Subcutaneous adipose tissue (tissue), 4 donors: Measurements from ENCODE around the gene SERINC2. TPM values are rescaled to one million over a fixed set of nuclear protein-coding genes. Genes with fewer than 3 reads are reported as not detected.

Source experiments
- total RNA-seq, 4 donors: library from RNA; depleted of rRNA; stranded (reverse); fragments of >200 nt; gene quantifications; one replicate each; pipeline ENCODE4 v1.1.0, GENCODE V29; 2016
- TF ChIP-seq, protein P1 (sequence below): fragments of 450-650 bp; IDR thresholded peaks from one replicate; pipeline ENCODE4 v1.5.1; 2016; ENCODE audit warnings: low read depth, mild to moderate bottlenecking, control low read depth, antibody characterized with exemption, moderate library complexity

Gene SERINC2
- total RNA-seq, 4 donors from 2014 or later, result 1.6 to 11.0 (median 7.2) TPM

DNA sequence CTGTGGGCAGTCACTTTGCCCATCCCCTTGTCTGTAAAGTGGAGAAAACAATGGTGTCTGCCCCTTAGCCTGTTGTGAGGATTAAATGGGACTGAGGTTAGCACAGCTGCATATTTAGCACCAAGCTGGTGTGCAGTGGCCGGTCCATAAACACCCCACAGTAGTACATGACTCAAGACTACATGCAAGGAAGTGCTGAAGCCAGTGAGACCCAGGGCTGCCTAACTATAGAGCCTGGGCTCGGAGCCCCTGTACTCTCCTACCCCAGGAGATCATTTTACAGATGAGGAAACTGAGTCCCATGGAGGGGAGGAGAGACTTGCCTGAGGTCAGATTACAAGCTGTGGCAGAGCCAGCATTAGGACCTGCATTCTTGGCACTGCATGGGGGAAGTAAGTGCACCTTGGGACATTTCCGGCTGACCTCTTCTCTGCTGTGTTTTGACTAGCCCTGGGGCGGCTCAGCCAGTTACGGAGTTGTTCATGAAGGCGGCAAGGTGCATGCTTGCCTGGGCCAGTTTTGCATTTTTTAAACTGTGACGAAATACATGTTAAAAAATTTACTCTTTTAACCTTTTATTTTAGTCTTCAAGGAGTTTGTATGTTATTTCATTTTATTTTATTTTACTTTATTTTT lies 3.2 kb downstream of the SERINC2 start:
- TF ChIP-seq, protein P1, sequence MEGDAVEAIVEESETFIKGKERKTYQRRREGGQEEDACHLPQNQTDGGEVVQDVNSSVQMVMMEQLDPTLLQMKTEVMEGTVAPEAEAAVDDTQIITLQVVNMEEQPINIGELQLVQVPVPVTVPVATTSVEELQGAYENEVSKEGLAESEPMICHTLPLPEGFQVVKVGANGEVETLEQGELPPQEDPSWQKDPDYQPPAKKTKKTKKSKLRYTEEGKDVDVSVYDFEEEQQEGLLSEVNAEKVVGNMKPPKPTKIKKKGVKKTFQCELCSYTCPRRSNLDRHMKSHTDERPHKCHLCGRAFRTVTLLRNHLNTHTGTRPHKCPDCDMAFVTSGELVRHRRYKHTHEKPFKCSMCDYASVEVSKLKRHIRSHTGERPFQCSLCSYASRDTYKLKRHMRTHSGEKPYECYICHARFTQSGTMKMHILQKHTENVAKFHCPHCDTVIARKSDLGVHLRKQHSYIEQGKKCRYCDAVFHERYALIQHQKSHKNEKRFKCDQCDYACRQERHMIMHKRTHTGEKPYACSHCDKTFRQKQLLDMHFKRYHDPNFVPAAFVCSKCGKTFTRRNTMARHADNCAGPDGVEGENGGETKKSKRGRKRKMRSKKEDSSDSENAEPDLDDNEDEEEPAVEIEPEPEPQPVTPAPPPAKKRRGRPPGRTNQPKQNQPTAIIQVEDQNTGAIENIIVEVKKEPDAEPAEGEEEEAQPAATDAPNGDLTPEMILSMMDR, result no peak

DNA sequence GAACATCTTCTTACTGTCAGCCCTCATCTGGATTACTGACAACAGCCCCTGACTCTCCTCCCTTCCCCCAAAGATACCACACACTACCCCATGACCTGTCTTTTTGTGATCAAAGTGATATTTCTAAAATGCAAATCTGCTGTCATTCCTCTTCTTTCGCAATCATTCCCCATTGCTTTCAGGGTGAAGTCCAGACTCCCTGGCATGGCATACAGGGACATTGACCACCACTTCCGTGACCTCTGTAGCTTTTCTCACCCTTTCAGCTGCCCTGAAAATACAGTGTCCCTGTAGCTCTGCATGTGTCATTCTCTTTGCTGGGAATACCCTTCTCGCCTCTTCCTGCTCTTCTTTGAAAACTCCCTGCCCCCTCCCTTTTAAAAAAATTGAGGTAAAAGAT lies 4.1 kb downstream of the SERINC2 start:
- TF ChIP-seq, protein P1, result no peak

DNA sequence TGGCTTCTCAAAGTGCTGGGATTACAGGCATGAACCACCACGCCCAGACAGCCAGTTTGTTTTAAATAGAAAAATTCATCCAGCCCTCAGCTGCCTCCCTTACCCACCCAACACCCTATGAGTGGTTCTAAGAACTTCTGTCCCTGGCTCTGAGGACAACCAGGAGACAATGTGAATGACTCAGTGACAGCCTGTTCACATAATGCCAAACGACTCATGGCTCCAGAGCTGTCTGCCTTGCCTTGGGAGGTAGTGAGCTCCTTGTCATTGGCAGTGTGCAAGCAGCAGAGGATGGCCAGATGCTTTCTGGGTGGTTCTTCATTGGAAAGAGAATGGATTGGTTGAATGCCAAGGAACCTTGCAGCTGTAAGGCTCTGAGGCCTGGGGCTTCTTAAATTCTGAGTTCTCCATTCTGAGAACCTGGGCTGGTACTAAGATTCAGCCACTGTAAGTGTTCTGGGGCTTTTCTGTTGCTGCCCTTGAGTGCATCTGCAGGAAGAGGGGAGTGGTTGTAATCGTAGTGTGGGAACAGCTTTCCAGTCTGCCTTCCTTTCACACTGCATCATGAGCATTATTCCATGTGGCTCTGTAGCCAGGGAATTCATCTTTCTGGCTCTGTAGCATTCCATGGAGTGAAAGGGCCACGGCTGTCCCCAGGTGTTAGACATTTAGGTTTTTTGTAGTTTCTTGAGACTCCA lies 5.8 kb downstream of the SERINC2 start:
- TF ChIP-seq, protein P1, result no peak

DNA sequence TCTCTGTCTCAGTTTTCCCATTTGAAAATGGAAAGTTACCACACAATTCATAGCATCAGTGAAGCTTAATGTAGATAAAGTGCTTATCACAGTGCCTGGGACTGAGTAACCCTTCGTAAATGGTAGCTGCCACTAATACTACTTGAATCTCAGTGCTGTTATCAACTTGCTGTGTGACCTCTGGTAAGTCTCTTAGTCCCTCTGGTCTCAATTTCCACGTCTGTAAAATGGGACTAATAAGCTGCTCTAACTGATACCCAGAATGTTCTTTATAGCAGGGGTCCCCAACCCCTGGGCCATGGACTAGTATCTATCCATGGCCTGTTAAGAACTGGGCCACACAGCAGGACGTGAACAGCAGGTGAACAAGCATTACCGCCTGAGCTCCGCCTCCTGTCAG lies 7.7 kb downstream of the SERINC2 start:
- TF ChIP-seq, protein P1, result no peak

GRCh38 chr1:31421371-31422040 lies 8.5 kb downstream of the SERINC2 start:
- TF ChIP-seq, protein P1, result no peak

- TF ChIP-seq, protein P1, result no peak
Measured at GRCh38 chr1:31422505-31423319, 9.7 kb downstream of the SERINC2 start.
